DMS79 treated with DMSO at 0.1 percent for 48 hours (cell line): ENCODE data around the gene BAX.
"Not testable (repeated sequence)": the region's sequence is repeated elsewhere in the genome, so short reads cannot be mapped to it uniquely, and the experiment has no call there.

Experiments
- DNase-seq: peaks from one replicate; lab custom pipeline; 2025; lab: John Stamatoyannopoulos, UW

The BAX gene

DNA sequence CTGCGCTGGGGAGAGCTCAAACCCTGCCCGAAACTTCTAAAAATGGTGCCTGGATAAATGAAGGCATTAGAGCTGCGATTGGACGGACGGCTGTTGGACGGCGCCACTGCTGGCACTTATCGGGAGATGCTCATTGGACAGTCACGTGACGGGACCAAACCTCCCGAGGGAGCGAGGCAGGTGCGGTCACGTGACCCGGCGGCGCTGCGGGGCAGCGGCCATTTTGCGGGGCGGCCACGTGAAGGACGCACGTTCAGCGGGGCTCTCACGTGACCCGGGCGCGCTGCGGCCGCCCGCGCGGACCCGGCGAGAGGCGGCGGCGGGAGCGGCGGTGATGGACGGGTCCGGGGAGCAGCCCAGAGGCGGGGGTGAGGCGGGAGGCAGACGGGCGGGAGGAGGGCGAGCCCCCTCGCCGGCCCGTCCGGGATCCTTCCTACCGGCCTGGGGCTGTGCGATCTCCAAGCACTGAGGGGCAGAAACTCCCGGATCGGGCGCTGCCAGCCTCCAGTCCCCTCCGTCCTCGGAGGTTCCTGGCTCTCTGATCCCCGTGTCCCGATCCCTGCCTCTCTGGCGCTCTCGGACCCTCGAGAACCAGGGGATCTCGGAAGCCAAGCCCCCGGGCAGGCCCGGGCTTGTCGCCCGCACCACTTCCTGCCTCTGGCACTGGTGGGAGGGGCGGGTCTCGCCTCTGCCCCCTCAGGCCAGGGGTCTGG lies at the start of gene BAX:
Gene BAX, plus strand, starts transcription at position 281 of the 713 bp plus-strand sequence. Its CDS starts 54 bp downstream, at position 335.
- peak; percentile 96 for DNase-seq

DNA sequence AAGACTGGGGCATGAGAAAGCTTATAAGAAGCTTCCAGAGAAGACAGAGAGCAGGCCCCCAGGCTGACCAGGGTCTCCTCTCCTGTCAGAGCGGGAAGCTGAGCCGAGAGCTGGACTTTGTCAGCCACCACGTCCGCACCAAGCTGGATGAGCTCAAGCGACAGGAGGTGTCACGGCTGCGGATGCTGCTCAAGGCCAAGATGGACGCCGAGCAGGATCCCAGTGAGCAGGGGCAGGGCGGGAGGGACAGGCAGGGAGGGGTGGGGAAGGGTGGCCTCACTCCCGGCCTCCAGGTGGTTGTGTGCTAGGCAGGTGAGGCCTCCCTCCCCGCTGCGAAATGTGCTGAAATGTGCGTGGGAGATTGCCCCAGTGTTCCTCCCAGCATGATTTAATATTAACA lies 49.0 kb upstream of the BAX start:
- DNase-seq: no peak

DNA sequence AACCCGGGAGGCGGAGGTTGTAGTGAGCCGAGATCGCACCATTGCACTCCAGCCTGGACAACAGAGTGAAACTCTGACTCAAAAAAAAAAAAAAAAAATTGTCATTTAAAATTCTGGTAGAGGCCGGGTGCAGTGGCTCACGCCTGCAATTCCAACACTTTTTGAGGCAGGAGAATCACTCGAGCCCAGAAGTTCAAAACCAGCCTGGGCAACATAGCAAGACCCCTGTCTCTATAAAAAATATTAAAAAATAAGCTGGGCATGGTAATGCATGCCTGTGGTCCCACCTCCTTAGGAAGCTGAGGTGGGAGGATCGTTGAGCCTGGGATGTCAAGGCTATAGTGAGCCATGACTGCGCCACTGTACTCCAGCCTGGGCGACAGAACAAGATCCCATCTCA lies 48.4 kb upstream of the BAX start:
- no peak for DNase-seq

DNA sequence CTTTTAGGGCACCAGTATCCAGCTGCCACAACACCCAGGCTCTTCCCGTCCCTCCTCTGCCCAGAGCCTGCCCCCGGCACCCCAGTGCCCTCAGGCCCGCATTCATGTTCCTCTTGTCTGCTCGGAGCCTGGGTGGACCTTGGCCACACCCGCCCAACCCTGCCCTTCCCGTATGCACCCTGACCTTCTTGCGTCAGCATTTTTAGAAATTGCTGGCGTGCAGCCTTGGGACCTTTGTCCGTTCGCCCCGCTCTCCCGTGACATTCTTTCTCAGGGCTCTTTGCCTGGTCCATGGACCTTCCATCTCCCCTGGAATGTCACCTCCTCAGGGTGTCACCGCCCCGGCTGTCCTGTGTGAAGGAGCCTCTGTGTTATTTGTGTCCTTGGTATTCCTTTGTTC lies 47.0 kb upstream of the BAX start:
- no peak for DNase-seq

DNA sequence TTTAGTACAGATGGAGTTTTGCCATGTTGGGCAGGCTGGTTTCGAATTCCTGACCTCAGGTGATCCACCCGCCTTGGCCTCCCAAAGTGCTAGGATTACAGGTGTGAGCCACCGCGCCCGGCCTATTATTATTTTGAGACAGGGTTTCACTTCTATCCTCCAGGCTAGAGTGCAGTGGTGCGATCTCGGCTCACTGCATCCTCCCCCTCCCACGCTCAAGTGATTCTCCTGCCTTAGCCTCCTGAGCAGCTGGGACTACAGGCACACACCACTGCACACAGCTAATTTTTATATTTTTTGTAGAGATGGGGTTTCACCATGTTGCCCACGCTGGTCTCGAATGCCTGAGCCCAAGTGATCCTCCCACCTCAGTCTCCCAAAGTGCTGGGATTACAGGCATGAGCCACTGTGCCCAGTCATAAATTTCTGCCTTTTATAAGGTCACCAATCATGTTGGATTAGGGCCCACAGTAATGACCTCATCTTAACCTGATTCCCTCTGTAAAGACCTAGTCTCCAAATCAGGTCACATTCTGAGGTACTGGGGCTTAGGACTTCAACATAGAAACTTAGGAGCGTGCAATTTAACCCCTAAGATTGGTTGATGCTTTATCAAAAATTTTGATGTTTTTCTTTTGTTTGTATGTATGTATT lies 45.1 kb upstream of the BAX start:
- not testable (repeated sequence) for DNase-seq

DNA sequence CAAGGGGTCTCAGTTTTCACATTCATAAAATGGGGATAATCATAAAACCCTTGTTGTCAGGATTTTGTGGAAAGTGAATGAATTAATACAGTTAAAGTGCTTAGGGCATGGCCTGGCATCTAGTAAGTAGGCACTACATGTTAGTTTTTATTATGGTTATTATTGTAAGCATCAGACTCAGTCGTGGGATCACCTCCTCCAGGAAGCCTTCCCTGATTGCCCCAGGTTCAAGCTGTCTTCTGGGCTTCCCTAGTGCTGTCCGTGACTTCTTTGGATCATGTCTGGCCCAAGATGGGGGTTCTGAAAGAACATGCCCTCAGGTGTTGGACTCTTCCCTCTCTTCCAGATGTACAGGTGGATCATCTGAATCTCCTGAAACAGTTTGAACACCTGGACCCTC lies 43.9 kb upstream of the BAX start:
- no peak for DNase-seq

GRCh38 chr19:48913114-48913889 lies 41.4 kb upstream of the BAX start:
- DNase-seq: no peak

DNA sequence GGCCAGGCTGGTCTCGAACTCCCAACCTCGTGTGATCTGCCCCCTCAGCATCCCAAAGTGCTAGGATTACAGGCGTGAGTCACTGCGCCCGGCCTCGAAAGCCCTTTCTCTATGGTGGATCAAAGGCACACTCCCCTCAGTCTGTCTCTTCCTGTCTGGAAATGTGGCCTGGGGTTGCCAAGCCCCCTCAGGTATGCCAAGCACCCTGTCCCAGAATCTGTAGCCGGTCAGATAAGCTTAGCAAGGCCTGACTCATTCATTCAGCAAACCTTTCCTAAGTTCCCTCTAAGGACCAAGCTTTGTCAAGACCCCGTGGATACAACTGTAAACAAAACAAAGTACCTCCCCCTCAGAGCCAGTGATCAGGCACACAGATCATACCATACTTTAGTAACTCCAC lies 40.5 kb upstream of the BAX start:
- peak; percentile 15 for DNase-seq

DNA sequence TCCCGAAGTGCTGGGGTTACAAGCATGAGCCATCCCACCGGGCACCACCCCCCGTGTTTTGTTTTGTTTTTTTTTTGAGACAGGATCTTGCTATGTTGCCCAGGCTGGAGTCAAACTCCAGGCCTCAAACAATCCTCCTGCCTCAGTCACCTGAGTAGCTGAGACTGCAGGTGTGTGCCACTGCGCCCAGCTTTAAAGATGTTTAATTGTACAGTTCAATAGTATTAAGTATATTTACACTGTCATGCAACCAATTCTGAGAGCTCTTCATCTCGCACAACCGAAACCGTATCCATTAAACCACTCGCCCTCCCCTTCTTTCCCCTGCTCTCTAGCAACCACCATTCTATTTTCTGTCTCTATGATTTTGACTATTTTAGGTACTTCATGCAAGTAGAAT lies 38.9 kb upstream of the BAX start:
- DNase-seq: peak; percentile 99

- no peak for DNase-seq
Observed at GRCh38 chr19:48918071-48918470, 36.6 kb upstream of the BAX start.

DNA sequence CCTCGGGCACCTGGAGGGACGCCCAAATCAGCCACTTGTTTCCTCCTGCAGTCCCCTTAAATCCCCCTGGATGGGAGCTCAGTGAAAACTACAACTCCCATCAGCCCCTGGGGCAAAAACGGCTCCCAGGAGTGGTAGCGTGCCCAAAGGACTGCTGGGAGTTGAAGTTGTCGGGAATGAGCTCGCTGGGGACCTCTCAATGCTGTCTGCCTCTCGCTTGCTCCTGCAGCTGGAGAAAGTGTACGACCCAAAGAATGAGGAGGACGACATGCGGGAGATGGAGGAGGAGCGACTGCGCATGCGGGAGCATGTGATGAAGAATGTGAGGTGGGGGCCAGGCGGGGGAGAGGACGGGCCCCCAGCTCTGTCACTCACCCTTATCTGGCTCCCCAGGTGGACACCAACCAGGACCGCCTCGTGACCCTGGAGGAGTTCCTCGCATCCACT lies 35.9 kb upstream of the BAX start:
- DNase-seq: no peak

DNA sequence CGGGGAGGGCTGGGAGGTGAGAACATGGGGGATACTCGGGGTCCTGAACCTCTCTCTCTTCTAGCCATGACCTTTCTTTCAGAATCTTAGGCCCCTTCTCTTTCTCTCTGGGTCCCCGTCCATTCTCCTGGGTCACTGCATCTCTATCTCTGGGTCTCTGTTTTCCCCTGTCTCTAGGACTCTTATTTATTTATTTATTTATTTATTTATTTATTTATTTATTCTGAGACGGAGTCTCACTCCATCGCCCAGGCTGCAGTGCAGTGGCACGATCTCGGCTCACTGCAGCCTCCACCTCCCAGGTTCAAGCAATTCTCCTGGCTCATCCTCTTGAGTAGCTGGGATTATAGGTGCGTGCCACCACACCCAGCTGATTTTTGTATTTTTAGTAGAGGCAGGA lies 35.4 kb upstream of the BAX start:
- not testable (repeated sequence) for DNase-seq

DNA sequence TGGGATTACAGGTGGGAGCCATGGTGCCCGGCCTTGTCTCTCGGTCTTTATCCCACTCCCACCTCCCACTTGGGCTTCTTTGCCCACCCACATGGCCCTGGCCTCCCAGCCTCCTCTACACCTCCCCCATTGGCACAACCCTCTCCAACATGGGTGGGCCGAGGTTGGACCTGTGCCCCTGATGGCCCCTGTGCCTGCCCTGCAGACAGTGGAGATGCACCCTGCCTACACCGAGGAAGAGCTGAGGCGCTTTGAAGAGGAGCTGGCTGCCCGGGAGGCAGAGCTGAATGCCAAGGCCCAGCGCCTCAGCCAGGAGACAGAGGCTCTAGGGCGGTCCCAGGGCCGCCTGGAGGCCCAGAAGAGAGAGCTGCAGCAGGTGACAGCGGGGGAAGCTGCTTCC lies 33.7 kb upstream of the BAX start:
- no peak for DNase-seq

DNA sequence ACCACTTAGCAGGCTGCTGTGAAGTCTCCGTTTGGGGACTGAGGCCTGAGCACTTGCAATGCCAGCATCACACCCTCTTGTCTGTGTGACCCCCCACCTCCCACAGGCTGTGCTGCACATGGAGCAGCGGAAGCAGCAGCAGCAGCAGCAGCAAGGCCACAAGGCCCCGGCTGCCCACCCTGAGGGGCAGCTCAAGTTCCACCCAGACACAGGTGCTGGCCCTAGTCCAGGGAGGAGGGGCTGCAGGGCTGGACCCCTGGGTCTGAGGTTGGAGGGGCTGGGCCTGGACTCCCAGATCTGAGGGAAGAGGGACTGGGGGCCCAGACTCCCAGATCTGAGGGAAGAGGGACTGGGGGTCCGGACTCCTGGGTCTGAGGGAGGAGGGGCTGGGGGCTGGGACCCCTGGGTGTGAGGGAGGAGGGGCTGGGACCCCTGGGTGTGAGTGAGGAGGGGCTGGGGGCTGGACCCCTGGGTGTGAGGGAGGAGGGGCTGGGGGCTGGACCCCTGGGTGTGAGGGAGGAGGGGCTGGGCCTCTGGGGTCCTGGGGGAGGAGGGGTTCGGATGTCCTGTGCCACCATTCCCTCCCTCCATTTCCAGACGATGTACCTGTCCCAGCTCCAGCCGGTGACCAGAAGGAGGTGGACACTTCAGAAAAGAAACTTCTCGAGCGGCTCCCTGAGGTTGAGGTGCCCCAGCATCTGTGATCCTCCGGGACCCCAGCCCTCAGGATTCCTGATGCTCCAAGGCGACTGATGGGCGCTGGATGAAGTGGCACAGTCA lies 32.8 kb upstream of the BAX start:
- no peak for DNase-seq

GRCh38 chr19:48922548-48923490 lies 31.9 kb upstream of the BAX start:
- no peak for DNase-seq

DNA sequence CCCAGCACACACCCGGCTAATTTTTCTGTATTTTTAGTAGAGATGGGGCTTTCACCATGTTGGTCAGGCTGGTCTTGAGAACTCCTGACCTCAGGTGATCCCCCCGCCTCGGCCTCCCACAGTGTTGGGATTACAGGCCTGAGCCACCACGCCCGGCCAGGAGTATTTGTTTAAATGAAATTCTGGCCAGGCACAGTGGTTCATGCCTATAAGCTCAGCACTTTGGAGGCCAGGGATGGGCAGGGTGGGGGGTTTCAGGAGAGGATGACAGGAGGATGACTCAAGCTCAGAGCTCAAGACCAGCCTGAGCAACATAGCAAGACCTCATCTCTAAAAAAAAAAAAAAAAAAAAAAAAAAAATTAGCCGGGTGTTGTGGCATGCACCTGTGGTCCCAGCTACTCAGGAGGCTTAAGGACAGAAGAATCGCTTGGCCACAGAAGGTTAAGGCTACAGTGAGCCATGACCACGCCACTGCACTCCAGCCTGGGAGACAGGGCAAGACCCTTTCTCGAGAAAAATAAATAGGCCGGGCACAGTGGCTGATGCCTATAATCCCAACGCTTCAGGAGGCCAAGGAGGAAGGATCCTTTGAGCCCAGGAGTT lies 29.3 kb upstream of the BAX start:
- no peak for DNase-seq

- not testable (repeated sequence) for DNase-seq
Observed at GRCh38 chr19:48925890-48926289, 28.8 kb upstream of the BAX start.

- DNase-seq: no peak
Observed at GRCh38 chr19:48926909-48927308, 27.8 kb upstream of the BAX start.

GRCh38 chr19:48927692-48928091 lies 27.0 kb upstream of the BAX start:
- DNase-seq: not testable (repeated sequence)

GRCh38 chr19:48928164-48929025 lies 26.3 kb upstream of the BAX start:
- DNase-seq: no peak
